HepG2 (cell line): Measurements from ENCODE around the gene LUC7L. TPM values are rescaled to one million over a fixed set of nuclear protein-coding genes. Genes with fewer than 3 reads are reported as not detected.

Experiments used
- ATAC-seq: fragments of 200-7000 bp; cut with Tn5 transposase; 3 replicates; pipeline ENCODE4 v1.9.1; 2020; ENCODE audit warnings: mild to moderate bottlenecking, moderate library complexity
- BruUV-seq: library from RNA; stranded (reverse); fragments of 400-500 nt; replicated peaks from 2 replicates; lab custom pipeline; 2021; lab: Mats Ljungman, UMichigan
- CTCF ChIA-PET: fragments of 300-600 bp; formaldehyde crosslinking; extraction: SDS; loops from one replicate; lab custom pipeline; 2021; ENCODE audit warnings: low total read pairs, inconsistent platforms, low intra/inter-chr PET ratio; lab: Yijun Ruan, JAX
- POLR2A ChIA-PET: fragments of 350-600 bp; sonication (Branson Sonifier 250); formaldehyde crosslinking; loops from one replicate; lab custom pipeline; 2020; ENCODE audit warnings: antibody characterized with exemption, inconsistent platforms; lab: Yijun Ruan, JAX
- DNase-seq: peaks from one replicate; pipeline ENCODE4 v3.0.0-alpha.2; 2015; ENCODE audit warnings: low spot score
- FAIRE-seq: peaks from 3 replicates; lab custom pipeline; 2011; peaks lifted over from hg19 to GRCh38; lab: Jason Lieb, UNC
- H2AFZ ChIP-seq: one replicate; pipeline ENCODE4 v1.6.1; 2011; ENCODE audit warnings: low read length, inconsistent platforms
- H3K27ac ChIP-seq: fragments of 300-600 bp; 3 replicates; pipeline ENCODE4 v1.8.0; 2011; ENCODE audit warnings: mixed run types, mild to moderate bottlenecking, mixed read lengths, low read length, inconsistent platforms; ENCODE audit not compliant: insufficient read depth; ENCODE audit errors: extremely low read length
- H3K27me3 ChIP-seq, 2 experiments: fragments of 200-600 bp in 1 of 2; 2 replicates in 1 of 2; 3 replicates in 1 of 2; pipeline versions ENCODE4 v1.6.0 to v1.8.0; 2011; ENCODE audit warnings: low read length in 2 of 2, mild to moderate bottlenecking in 2 of 2, moderate library complexity in 2 of 2, inconsistent platforms in 1 of 2; ENCODE audit not compliant: insufficient read depth in 2 of 2, control insufficient read depth in 1 of 2
- H3K36me3 ChIP-seq, 2 experiments: fragments of 200-600 bp in 1 of 2; replicated peaks in 1 of 2; 2 replicates in 1 of 2; 3 replicates in 1 of 2; pipeline versions ENCODE4 v1.5.1 to v1.8.0; 2011; ENCODE audit warnings: low read length in 2 of 2, inconsistent platforms in 1 of 2; ENCODE audit not compliant: insufficient read depth in 2 of 2, control insufficient read depth in 1 of 2
- H3K4me1 ChIP-seq: 2 replicates; pipeline ENCODE4 v1.5.1; 2012; ENCODE audit warnings: low read length, inconsistent platforms; ENCODE audit not compliant: insufficient read depth
- H3K4me2 ChIP-seq: 2 replicates; pipeline ENCODE4 v1.6.0; 2011; ENCODE audit warnings: low read depth, low read length, inconsistent platforms
- H3K4me3 ChIP-seq, 3 experiments: fragments of 200-600 bp in 1 of 3; sonication (generic), shearing (Covaris generic) in 1 of 3; replicated peaks in 1 of 3; 2 replicates each; pipeline ENCODE4 v1.5.1; 2011 to 2016; ENCODE audit warnings: low read length in 3 of 3, inconsistent platforms in 2 of 3, low read depth in 2 of 3, mild to moderate bottlenecking in 2 of 3, control low read depth in 1 of 3, mixed read lengths in 1 of 3; ENCODE audit not compliant: insufficient read depth in 1 of 3
- H3K79me2 ChIP-seq: one replicate; pipeline ENCODE4 v1.6.1; 2011; ENCODE audit warnings: low read length, inconsistent platforms; ENCODE audit not compliant: insufficient read depth
- H3K9ac ChIP-seq: 2 replicates; pipeline ENCODE4 v1.6.0; 2011; ENCODE audit warnings: mild to moderate bottlenecking, low read depth, low read length, inconsistent platforms; ENCODE audit not compliant: insufficient read depth
- H3K9me3 ChIP-seq: 2 replicates; pipeline ENCODE4 v1.5.1; 2012; ENCODE audit warnings: mild to moderate bottlenecking, low read length
- H4K20me1 ChIP-seq: 2 replicates; pipeline ENCODE4 v1.6.0; 2011; ENCODE audit warnings: inconsistent platforms, mild to moderate bottlenecking, low read length, moderate library complexity; ENCODE audit not compliant: insufficient read depth
- DPF2 ChIP-seq: sonication (generic); formaldehyde crosslinking; IDR thresholded peaks from 2 replicates; pipeline ENCODE4 v1.4.0; 2020; ENCODE audit warnings: mild to moderate bottlenecking, low read depth, missing genetic modification reagents, borderline replicate concordance
- ESRRA ChIP-seq: sonication (generic); formaldehyde crosslinking; IDR thresholded peaks from 2 replicates; pipeline ENCODE4 v1.5.1; 2020; ENCODE audit warnings: mild to moderate bottlenecking, low read depth, missing genetic modification reagents
- FOXO1 ChIP-seq: sonication (generic); formaldehyde crosslinking; IDR thresholded peaks from 2 replicates; pipeline ENCODE4 v1.4.0; 2020; ENCODE audit warnings: missing genetic modification reagents
- IRF9 ChIP-seq: sonication (generic); formaldehyde crosslinking; IDR thresholded peaks from 2 replicates; pipeline ENCODE4 v1.8.0; 2022; ENCODE audit warnings: missing genetic modification reagents, mild to moderate bottlenecking, borderline replicate concordance
- MEF2D ChIP-seq: sonication (generic); formaldehyde crosslinking; IDR thresholded peaks from 2 replicates; pipeline ENCODE4 v1.5.1; 2020; ENCODE audit warnings: mild to moderate bottlenecking, missing genetic modification reagents
- NFE2L1 ChIP-seq: sonication (generic); formaldehyde crosslinking; IDR thresholded peaks from 2 replicates; pipeline ENCODE4 v1.4.0; 2020; ENCODE audit warnings: missing genetic modification reagents, mild to moderate bottlenecking, borderline replicate concordance
- SKI ChIP-seq: fragments of 450-650 bp; IDR thresholded peaks from one replicate; pipeline ENCODE4 v1.6.1; 2018; ENCODE audit warnings: mild to moderate bottlenecking; ENCODE audit not compliant: partially characterized antibody
- SP4 ChIP-seq: sonication (generic); formaldehyde crosslinking; IDR thresholded peaks from 2 replicates; pipeline ENCODE4 v1.8.1; 2023; ENCODE audit warnings: mild to moderate bottlenecking, missing genetic modification reagents
- TARDBP ChIP-seq: sonication (generic); formaldehyde crosslinking; IDR thresholded peaks from 2 replicates; pipeline ENCODE4 v1.8.0; 2022; ENCODE audit warnings: mild to moderate bottlenecking, missing genetic modification reagents
- TMF1 ChIP-seq: sonication (generic); formaldehyde crosslinking; IDR thresholded peaks from 2 replicates; pipeline ENCODE4 v1.8.1; 2022; ENCODE audit warnings: low read depth, missing genetic modification reagents
- ZNF17 ChIP-seq: sonication (generic); formaldehyde crosslinking; IDR thresholded peaks from 2 replicates; pipeline ENCODE4 v1.5.0; 2020; ENCODE audit warnings: mild to moderate bottlenecking, missing genetic modification reagents
- ZNF282 ChIP-seq: fragments of 450-650 bp; IDR thresholded peaks from 2 replicates; pipeline ENCODE4 v1.6.1; 2018; ENCODE audit not compliant: partially characterized antibody
- ZNF30 ChIP-seq: sonication (generic); formaldehyde crosslinking; IDR thresholded peaks from 2 replicates; pipeline ENCODE4 v1.5.0; 2020; ENCODE audit warnings: mild to moderate bottlenecking, missing genetic modification reagents
- ZNF333 ChIP-seq: sonication (generic); formaldehyde crosslinking; IDR thresholded peaks from 2 replicates; pipeline ENCODE4 v1.4.0; 2020; ENCODE audit warnings: mild to moderate bottlenecking, missing genetic modification reagents, borderline replicate concordance
- ZNF740 ChIP-seq: sonication (generic); formaldehyde crosslinking; IDR thresholded peaks from 2 replicates; pipeline ENCODE4 v1.4.0; 2020; ENCODE audit warnings: missing genetic modification reagents
- ZNF776 ChIP-seq: sonication (generic); formaldehyde crosslinking; IDR thresholded peaks from 2 replicates; pipeline ENCODE4 v1.4.0; 2020; ENCODE audit warnings: mild to moderate bottlenecking, missing genetic modification reagents
- ZNF816 ChIP-seq: sonication (generic); formaldehyde crosslinking; IDR thresholded peaks from 2 replicates; pipeline ENCODE4 v1.8.0; 2022; ENCODE audit warnings: missing genetic modification reagents, mild to moderate bottlenecking, borderline replicate concordance
- ZSCAN29 ChIP-seq: sonication (generic); formaldehyde crosslinking; conservative IDR thresholded peaks from 2 replicates; pipeline ENCODE4 v1.4.0; 2020; ENCODE audit warnings: mild to moderate bottlenecking, missing genetic modification reagents
- WGBS: methylation state at CpG from one replicate; pipeline ENCODE4 v1.1.6; 2017; ENCODE audit warnings: low lambda C conversion rate; 5-methylcytosine and 5-hydroxymethylcytosine counted together
- in situ Hi-C: cut with HindIII; loops from 2 replicates; pipeline ENCODE4 v1.10.0; 2017; ENCODE audit warnings: low pct_unique_long_range_greater_than_20kb; ENCODE audit not compliant: extremely low pct_ligation_motif_present
- intact Hi-C: fragments of 100-400 bp; cut with micrococcal nuclease; formaldehyde crosslinking; loops from one replicate; pipeline ENCODE4 v1.10.0; 2022; ENCODE audit not compliant: unreplicated experiment
- polyA plus RNA-seq, 8 experiments: library from polyadenylated mRNA; depleted of rRNA in 3 of 8; stranded (reverse) in 7 of 8; unstranded in 1 of 8; fragments of >200 nt; fragmentation: Illumina TruSeq in 4 of 8; extraction: Trizol in 4 of 8; gene quantifications; 2 replicates each; pipeline versions ENCODE4 v1.2.1 to v1.2.3, GENCODE V29; 2011 to 2016; ENCODE audit warnings: low read depth in 4 of 8, missing spikeins in 1 of 8, mixed read lengths in 1 of 8; ENCODE audit not compliant: insufficient read depth in 1 of 8
- total RNA-seq, 5 experiments: library from RNA; depleted of rRNA; stranded (reverse); fragments of >200 nt; fragmentation: Illumina TruSeq; extraction: Trizol; gene quantifications; 2 replicates each; pipeline ENCODE4 v1.2.3, GENCODE V29; 2016; ENCODE audit warnings: low read depth in 1 of 5
- TF ChIP-seq, protein P1 (sequence below): sonication (generic); formaldehyde crosslinking; IDR thresholded peaks from 2 replicates; pipeline ENCODE4 v1.5.0; 2020; ENCODE audit warnings: mild to moderate bottlenecking, missing genetic modification reagents, borderline replicate concordance
- TF ChIP-seq, protein P2 (sequence below): sonication (generic); formaldehyde crosslinking; IDR thresholded peaks from 2 replicates; pipeline ENCODE4 v1.9.0; 2021; ENCODE audit warnings: missing genetic modification reagents, borderline replicate concordance

LUC7L gene
- total and polyA plus RNA-seq, 2 of the 13 experiments (the other 11 are each of a cell fraction or from before 2014, with no cell fraction given): 48.7 to 56.9 TPM

GRCh38 chr16:220021-220420 lies 9.2 kb downstream of the LUC7L start (continued):
- TF ChIP-seq IRF9 (CRISPR knock-in tag) (no peak), ZNF816 (no peak), ESRRA (CRISPR knock-in tag) (no peak), TMF1 (CRISPR knock-in tag) (no peak), FOXO1 (CRISPR knock-in tag) (no peak), MEF2D (CRISPR knock-in tag) (no peak), ZSCAN29 (CRISPR knock-in tag) (no peak), DPF2 (CRISPR knock-in tag) (no peak)

- intact Hi-C loops (no loop called here), in situ Hi-C loops (no loop called here)
- H3K9ac ChIP-seq: no peak overlapping the region
- ChIA-PET CTCF (interaction anchor here (0.9 kb wide), 1 partner anchor 118 kb away, joined by 3 read pairs; no protein-coding TSS in a partner anchor), POLR2A (no interaction called here)
- H3K27ac ChIP-seq: no peak overlapping the region
- no peaks in the 10 kb centered on the region for H3K9me3 ChIP-seq
- H3K27me3 ChIP-seq: no peaks in the 10 kb centered on the region
- no peak for FAIRE-seq
- no peak overlapping the region for H2AFZ ChIP-seq
- no TSS peak for BruUV-seq
- peaks cover 17 to 74% of the 10 kb centered on the region in 2 experiments for H3K36me3 ChIP-seq
- H4K20me1 ChIP-seq: no peaks in the 10 kb centered on the region
- no peak for DNase-seq
- no peaks in the 10 kb centered on the region for H3K4me1 ChIP-seq
- WGBS: 98% methylated on average over 3 of the region's 3 CpGs
- H3K79me2 ChIP-seq: peaks cover 23% of the 10 kb centered on the region
- no peak overlapping the region for H3K4me3 ChIP-seq
- no peak for ATAC-seq
- H3K4me2 ChIP-seq: no peak overlapping the region
- TF ChIP-seq ZNF17 (no peak), NFE2L1 (CRISPR knock-in tag) (no peak), ZNF776 (CRISPR knock-in tag) (no peak), ZNF282 (no peak), ZNF740 (CRISPR knock-in tag) (no peak), ZNF30 (no peak), TARDBP (no peak), ZNF333 (CRISPR knock-in tag) (no peak), SP4 (CRISPR knock-in tag) (no peak), SKI (no peak)
- TF ChIP-seq, protein P1, sequence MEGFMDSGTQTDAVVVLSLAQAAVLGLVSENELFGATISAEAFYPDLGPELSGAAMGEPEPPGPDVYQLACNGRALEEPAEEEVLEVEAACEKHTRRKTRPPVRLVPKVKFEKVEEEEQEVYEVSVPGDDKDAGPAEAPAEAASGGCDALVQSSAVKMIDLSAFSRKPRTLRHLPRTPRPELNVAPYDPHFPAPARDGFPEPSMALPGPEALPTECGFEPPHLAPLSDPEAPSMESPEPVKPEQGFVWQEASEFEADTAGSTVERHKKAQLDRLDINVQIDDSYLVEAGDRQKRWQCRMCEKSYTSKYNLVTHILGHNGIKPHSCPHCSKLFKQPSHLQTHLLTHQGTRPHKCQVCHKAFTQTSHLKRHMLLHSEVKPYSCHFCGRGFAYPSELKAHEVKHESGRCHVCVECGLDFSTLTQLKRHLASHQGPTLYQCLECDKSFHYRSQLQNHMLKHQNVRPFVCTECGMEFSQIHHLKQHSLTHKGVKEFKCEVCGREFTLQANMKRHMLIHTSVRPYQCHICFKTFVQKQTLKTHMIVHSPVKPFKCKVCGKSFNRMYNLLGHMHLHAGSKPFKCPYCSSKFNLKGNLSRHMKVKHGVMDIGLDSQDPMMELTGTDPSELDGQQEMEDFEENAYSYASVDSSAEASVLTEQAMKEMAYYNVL (CRISPR knock-in tag): no peak
- TF ChIP-seq, protein P2, sequence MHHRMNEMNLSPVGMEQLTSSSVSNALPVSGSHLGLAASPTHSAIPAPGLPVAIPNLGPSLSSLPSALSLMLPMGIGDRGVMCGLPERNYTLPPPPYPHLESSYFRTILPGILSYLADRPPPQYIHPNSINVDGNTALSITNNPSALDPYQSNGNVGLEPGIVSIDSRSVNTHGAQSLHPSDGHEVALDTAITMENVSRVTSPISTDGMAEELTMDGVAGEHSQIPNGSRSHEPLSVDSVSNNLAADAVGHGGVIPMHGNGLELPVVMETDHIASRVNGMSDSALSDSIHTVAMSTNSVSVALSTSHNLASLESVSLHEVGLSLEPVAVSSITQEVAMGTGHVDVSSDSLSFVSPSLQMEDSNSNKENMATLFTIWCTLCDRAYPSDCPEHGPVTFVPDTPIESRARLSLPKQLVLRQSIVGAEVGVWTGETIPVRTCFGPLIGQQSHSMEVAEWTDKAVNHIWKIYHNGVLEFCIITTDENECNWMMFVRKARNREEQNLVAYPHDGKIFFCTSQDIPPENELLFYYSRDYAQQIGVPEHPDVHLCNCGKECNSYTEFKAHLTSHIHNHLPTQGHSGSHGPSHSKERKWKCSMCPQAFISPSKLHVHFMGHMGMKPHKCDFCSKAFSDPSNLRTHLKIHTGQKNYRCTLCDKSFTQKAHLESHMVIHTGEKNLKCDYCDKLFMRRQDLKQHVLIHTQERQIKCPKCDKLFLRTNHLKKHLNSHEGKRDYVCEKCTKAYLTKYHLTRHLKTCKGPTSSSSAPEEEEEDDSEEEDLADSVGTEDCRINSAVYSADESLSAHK: no peak
These were observed 16.2 kb downstream of the LUC7L start for GRCh38 chr16:212999-213398.
